Measurements from ENCODE around the gene APEH.
"Not testable (repeated sequence)": the region's sequence is repeated elsewhere in the genome, so short reads cannot be mapped to it uniquely, and the experiment has no call there.

Gene APEH

GRCh38 chr3:49683162-49683561 is 9.0 kb downstream of the APEH start:
- H3K4ac ChIP-seq (ENCODE audit: low read depth, low read length), result no peak overlapping the region
- H3K4me1 ChIP-seq (ENCODE audit: control insufficient read depth in 1 of 2, insufficient read depth in 2 of 2, low read length in 2 of 2), result peaks cover 0 to 7% of the 10 kb centered on the region in 2 experiments
- no peak overlapping the region for H2AK5ac ChIP-seq (ENCODE audit: low read length)
- H3K4me2 ChIP-seq (ENCODE audit: low read length), result no peak overlapping the region
- H3K23ac ChIP-seq (ENCODE audit: low read length), result no peak overlapping the region
- no peak overlapping the region for H2AFZ ChIP-seq (ENCODE audit: insufficient read depth, low read length, poor library complexity)
- H3K4me3 ChIP-seq (ENCODE audit: low read depth, low read length), result no peak overlapping the region
- no peak overlapping the region for H3K14ac ChIP-seq (ENCODE audit: low read length)
- H4K91ac ChIP-seq (ENCODE audit: low read depth, low read length), result no peak overlapping the region
- peaks cover 2% of the 10 kb centered on the region for H3K79me1 ChIP-seq (ENCODE audit: low read length)
- H4K12ac ChIP-seq (ENCODE audit: low read depth, low read length), result no peak overlapping the region
- no peak overlapping the region for H3K9ac ChIP-seq (ENCODE audit: low read length)
- H4K8ac ChIP-seq (ENCODE audit: low read depth, low read length), result no peak overlapping the region
- peaks cover 2% of the 10 kb centered on the region for H3K79me2 ChIP-seq (ENCODE audit: control insufficient read depth, insufficient read depth, low read length, poor library complexity)
- no peak overlapping the region for H2BK5ac ChIP-seq (ENCODE audit: low read depth, low read length, poor library complexity)
- H3K27ac ChIP-seq (ENCODE audit: low read depth, low read length), result no peak overlapping the region
- no peaks in the 10 kb centered on the region for H3K9me3 ChIP-seq (ENCODE audit: insufficient read depth, low read depth, low read length)
- no peaks in the 10 kb centered on the region for H3K27me3 ChIP-seq (ENCODE audit: insufficient read depth, low read length)
- WGBS (ENCODE audit: extremely low coverage, insufficient coverage, insufficient read length), result no CpG with 5 or more reads among the region's 6 CpGs
- no peak overlapping the region for H2BK12ac ChIP-seq (ENCODE audit: low read length)
- DNase-seq, result no peak
- no peak overlapping the region for H3K18ac ChIP-seq (ENCODE audit: low read length)
- no peak overlapping the region for H2BK120ac ChIP-seq (ENCODE audit: insufficient read depth, low read length, poor library complexity)
- H3K36me3 ChIP-seq (ENCODE audit: control insufficient read depth in 1 of 2, insufficient read depth in 2 of 2, low read length in 2 of 2), result peaks cover 62% of the 10 kb centered on the region in 2 experiments

GRCh38 chr3:49684453-49684852 is 10.3 kb downstream of the APEH start:
- not testable (repeated sequence) for H3K4me3 ChIP-seq (ENCODE audit: low read depth, low read length); H2BK5ac ChIP-seq (ENCODE audit: low read depth, low read length, poor library complexity); H3K9me3 ChIP-seq (ENCODE audit: insufficient read depth, low read depth, low read length); H3K4ac ChIP-seq (ENCODE audit: low read depth, low read length); H2BK120ac ChIP-seq (ENCODE audit: insufficient read depth, low read length, poor library complexity); H4K12ac ChIP-seq (ENCODE audit: low read depth, low read length); H3K4me2 ChIP-seq (ENCODE audit: low read length); H3K27ac ChIP-seq (ENCODE audit: low read depth, low read length); H3K9ac ChIP-seq (ENCODE audit: low read length); H3K27me3 ChIP-seq (ENCODE audit: insufficient read depth, low read length); H3K79me2 ChIP-seq (ENCODE audit: control insufficient read depth, insufficient read depth, low read length, poor library complexity); H2AK5ac ChIP-seq (ENCODE audit: low read length); H2BK12ac ChIP-seq (ENCODE audit: low read length); H2AFZ ChIP-seq (ENCODE audit: insufficient read depth, low read length, poor library complexity); H3K18ac ChIP-seq (ENCODE audit: low read length); H3K23ac ChIP-seq (ENCODE audit: low read length); H3K79me1 ChIP-seq (ENCODE audit: low read length); DNase-seq; H4K91ac ChIP-seq (ENCODE audit: low read depth, low read length); H3K14ac ChIP-seq (ENCODE audit: low read length); H4K8ac ChIP-seq (ENCODE audit: low read depth, low read length)
- peaks cover 49 to 50% of the 10 kb centered on the region in 2 experiments for H3K36me3 ChIP-seq (ENCODE audit: control insufficient read depth in 1 of 2, insufficient read depth in 2 of 2, low read length in 2 of 2)
- no CpG with 5 or more reads among the region's 2 CpGs for whole genome bisulfite sequencing (ENCODE audit: extremely low coverage, insufficient coverage, insufficient read length)
- peaks cover 3 to 12% of the 10 kb centered on the region in 2 experiments for H3K4me1 ChIP-seq (ENCODE audit: control insufficient read depth in 1 of 2, insufficient read depth in 2 of 2, low read length in 2 of 2)

GRCh38 chr3:49685103-49685502 is 11.0 kb downstream of the APEH start:
- no CpG with 5 or more reads among the region's 10 CpGs for WGBS (ENCODE audit: extremely low coverage, insufficient coverage, insufficient read length)

GRCh38 chr3:49685846-49686245 is 11.7 kb downstream of the APEH start:
- H3K9ac ChIP-seq (ENCODE audit: low read length); H3K14ac ChIP-seq (ENCODE audit: low read length); H3K27me3 ChIP-seq (ENCODE audit: insufficient read depth, low read length); H3K9me3 ChIP-seq (ENCODE audit: insufficient read depth, low read depth, low read length); H3K27ac ChIP-seq (ENCODE audit: low read depth, low read length); H2BK12ac ChIP-seq (ENCODE audit: low read length); H4K12ac ChIP-seq (ENCODE audit: low read depth, low read length); H4K91ac ChIP-seq (ENCODE audit: low read depth, low read length); H2BK5ac ChIP-seq (ENCODE audit: low read depth, low read length, poor library complexity); H2AK5ac ChIP-seq (ENCODE audit: low read length); H3K4ac ChIP-seq (ENCODE audit: low read depth, low read length); H3K4me3 ChIP-seq (ENCODE audit: low read depth, low read length); H3K18ac ChIP-seq (ENCODE audit: low read length); H4K8ac ChIP-seq (ENCODE audit: low read depth, low read length); H3K79me1 ChIP-seq (ENCODE audit: low read length); H2AFZ ChIP-seq (ENCODE audit: insufficient read depth, low read length, poor library complexity); H3K79me2 ChIP-seq (ENCODE audit: control insufficient read depth, insufficient read depth, low read length, poor library complexity); H2BK120ac ChIP-seq (ENCODE audit: insufficient read depth, low read length, poor library complexity); H3K23ac ChIP-seq (ENCODE audit: low read length): not testable (repeated sequence)
- H3K36me3 ChIP-seq (ENCODE audit: control insufficient read depth in 1 of 2, insufficient read depth in 2 of 2, low read length in 2 of 2), result peaks cover 35 to 36% of the 10 kb centered on the region in 2 experiments
- H3K4me2 ChIP-seq (ENCODE audit: low read length), result peak overlapping the region; percentile 91
- WGBS (ENCODE audit: extremely low coverage, insufficient coverage, insufficient read length), result no CpG with 5 or more reads among the region's 36 CpGs
- DNase-seq, result peak in 1 of 2 donors; percentile 23
- peaks cover 3 to 18% of the 10 kb centered on the region in 2 experiments for H3K4me1 ChIP-seq (ENCODE audit: control insufficient read depth in 1 of 2, insufficient read depth in 2 of 2, low read length in 2 of 2)

More at GRCh38 chr3:49685103-49685502, 11.0 kb downstream of the APEH start:
- H3K9me3 ChIP-seq (ENCODE audit: insufficient read depth, low read depth, low read length); H2AFZ ChIP-seq (ENCODE audit: insufficient read depth, low read length, poor library complexity); H3K4me2 ChIP-seq (ENCODE audit: low read length); H3K27me3 ChIP-seq (ENCODE audit: insufficient read depth, low read length); H3K9ac ChIP-seq (ENCODE audit: low read length); H2AK5ac ChIP-seq (ENCODE audit: low read length); H3K79me1 ChIP-seq (ENCODE audit: low read length); H2BK12ac ChIP-seq (ENCODE audit: low read length); H3K27ac ChIP-seq (ENCODE audit: low read depth, low read length); H3K4ac ChIP-seq (ENCODE audit: low read depth, low read length); H3K4me3 ChIP-seq (ENCODE audit: low read depth, low read length); H4K91ac ChIP-seq (ENCODE audit: low read depth, low read length); H3K18ac ChIP-seq (ENCODE audit: low read length); H3K23ac ChIP-seq (ENCODE audit: low read length); H2BK5ac ChIP-seq (ENCODE audit: low read depth, low read length, poor library complexity); H2BK120ac ChIP-seq (ENCODE audit: insufficient read depth, low read length, poor library complexity); H3K79me2 ChIP-seq (ENCODE audit: control insufficient read depth, insufficient read depth, low read length, poor library complexity); H4K12ac ChIP-seq (ENCODE audit: low read depth, low read length); H3K14ac ChIP-seq (ENCODE audit: low read length); H4K8ac ChIP-seq (ENCODE audit: low read depth, low read length): not testable (repeated sequence)
- H3K36me3 ChIP-seq (ENCODE audit: control insufficient read depth in 1 of 2, insufficient read depth in 2 of 2, low read length in 2 of 2), result peaks cover 43 to 44% of the 10 kb centered on the region in 2 experiments
- peak in 1 of 2 donors; percentile 56 for DNase-seq
- peaks cover 3 to 15% of the 10 kb centered on the region in 2 experiments for H3K4me1 ChIP-seq (ENCODE audit: control insufficient read depth in 1 of 2, insufficient read depth in 2 of 2, low read length in 2 of 2)
